HG03060 (cell line): Measurements from ENCODE around the gene PICALM.
"Not testable (repeated sequence)": the region's sequence is repeated elsewhere in the genome, so short reads cannot be mapped to it uniquely, and the experiment has no call there.

Experiments
- ATAC-seq: cut with Tn5 transposase; IDR thresholded peaks from one replicate; pipeline ENCODE4 v1.9.1; 2021; ENCODE audit warnings: low read depth, moderate number of reproducible peaks; ENCODE audit not compliant: unreplicated experiment

The PICALM gene

DNA sequence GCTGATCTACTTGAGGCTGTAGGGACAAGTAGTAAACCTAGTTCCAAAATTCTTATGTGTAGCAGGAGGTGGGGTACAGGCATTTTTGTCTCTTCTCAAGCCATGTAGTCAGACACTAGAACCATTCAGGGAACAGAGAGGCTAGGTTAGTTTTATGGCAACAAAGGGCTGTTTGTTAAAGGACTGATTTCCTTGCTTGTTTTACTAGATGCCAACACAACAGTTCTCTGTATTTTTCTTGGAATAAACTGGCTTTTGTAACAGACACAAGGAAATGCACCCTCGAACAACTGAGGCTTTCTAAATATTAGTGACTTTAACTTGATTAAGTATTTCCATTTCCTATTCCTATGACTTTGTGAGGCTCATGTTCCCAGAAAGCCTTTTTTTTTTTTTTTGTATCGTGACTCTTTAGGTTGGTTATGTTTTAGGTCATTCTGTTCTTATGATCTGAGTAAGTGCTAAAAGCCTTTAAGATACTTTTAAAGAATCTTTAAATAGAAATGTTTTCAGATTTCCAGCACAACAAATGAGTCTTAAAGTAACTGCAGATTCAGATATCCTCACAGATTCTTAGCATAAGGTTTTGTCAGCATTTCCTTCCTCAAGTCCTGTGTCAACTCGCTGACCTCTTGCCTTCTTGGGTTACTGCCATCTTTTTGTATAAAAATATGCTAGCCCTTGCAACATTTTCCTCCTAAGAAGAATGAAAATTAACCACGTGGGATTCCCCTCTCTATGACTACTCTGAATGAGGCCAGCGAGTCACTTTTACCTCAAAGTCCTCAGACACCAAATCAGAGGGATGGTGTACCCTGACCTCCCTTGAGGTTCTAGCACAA, 121.2 kb downstream of the PICALM start:
- no peak for ATAC-seq

DNA sequence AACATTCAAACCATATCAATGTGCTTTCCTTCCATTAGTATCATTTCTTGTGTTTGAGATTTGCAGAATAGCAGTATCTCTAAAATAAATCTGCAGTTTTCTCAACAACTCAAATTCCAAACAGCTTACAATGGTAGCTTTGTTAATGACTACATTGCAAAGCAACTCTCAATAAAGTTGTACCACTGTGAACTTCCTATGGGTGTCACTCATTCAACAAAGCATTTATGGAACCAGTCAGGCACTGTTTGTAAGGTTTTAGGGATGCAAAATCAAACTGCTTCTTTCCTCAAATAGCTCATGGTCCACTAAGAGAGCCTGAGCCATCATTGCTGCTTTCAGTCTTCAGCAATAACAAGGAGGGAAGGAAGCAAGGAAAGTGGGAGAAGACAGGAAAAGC, 122.7 kb downstream of the PICALM start:
- no peak for ATAC-seq

DNA sequence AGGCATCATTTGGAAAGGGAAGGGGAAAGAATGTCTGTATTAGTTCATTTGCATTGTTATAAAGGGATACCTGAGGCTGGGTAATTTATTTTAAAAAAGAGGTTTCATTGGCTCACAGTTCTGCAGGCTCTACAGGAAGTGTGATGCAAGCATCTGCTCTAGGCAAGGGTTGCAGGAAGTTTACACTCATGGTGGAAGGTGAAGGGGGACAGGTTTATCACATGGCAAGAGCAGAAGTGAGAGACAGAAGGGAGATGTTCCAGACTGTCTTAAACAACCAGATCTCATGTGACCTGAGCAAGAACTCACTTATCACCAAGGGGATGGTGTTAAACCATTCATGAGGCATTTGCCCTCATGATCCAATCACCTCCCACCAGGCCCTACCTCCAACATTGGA, 123.1 kb downstream of the PICALM start:
- no peak for ATAC-seq

DNA sequence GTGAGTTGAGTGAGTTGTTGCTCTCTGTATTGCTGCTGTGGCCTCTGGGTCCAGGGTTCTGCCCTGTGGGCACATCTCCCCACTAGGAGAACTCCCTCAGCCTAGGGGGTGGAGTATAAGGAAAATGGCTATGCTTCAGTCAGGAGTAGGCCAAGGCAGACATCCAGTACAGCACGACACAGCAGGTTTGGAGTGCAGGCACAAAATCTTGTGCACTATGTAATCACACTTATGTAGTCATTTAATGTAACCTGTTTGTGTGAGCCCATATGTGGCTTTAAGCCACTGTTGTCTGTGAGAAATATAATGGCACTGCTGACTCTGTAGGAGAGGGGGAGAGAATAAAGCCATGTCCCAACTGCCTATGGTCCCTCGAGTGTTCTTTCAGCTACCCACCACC, 123.6 kb downstream of the PICALM start:
- ATAC-seq = no peak

DNA sequence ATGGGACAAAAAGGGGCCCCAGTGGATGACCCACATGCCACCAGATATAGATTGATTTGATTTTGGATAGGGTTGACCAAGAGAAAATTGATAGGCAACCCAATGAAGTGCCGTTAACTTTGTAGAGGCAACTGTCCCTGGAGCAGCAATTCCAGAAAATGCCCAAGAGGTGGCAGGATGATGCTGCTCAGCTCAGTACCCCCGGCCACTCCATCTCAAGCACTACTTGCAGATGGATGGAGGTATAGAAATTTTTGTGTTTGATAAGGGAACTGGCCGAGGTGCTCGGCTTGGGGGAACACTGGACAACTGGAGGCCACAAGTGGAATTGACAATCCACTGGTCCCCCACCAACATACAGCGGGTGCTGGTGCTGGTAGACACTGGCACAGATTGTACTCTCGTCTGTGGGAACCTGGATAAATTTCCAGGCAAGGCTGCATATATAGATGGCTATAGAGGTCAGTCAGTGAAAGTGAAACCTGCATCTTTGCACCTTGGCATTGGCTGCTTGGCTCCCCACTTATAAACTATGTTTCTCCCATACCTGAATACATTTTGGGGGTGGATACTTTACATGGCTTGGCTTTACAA, 127.4 kb downstream of the PICALM start:
- ATAC-seq = no peak

DNA sequence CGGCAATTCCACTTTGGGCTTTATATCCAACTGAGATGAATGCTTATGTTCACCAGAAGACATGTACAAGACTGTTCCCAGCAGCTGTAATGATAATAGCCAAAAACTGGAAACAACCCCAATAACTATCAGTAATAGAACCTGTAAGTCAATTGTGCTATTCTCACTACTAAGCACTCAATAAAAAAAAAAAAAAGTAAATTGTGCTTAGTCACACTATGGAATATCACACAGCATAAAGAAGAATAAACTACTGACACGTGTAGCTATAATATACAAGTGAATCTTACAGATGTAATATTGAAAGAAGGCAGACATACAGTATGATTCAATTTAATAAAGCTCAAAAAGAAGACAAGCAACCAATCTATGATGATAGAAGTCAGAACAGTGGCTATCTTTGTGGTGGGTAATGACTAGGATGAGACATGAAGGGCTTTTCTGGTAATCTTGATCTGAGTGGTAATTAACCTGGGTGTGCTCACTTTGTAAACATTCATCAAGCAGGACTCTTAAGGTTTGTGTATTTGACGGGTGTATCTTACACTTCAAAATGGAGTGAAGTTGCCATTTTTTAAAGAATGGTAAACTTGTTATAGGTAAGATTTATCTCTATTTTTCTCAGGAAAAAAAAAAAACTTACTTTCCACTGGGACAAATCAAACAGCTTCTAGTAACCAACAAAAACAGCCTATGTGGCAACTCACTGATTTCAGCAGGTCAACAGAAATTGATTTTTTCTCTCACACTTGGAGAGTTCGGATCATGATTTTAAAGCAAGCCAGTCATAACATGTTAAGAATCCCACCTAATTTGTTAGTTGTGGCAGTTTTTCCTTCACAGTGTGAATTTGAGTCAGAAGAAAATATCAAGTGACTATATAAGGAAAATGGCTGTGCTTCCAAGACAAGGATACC, 129.5 kb downstream of the PICALM start:
- ATAC-seq = no peak

DNA sequence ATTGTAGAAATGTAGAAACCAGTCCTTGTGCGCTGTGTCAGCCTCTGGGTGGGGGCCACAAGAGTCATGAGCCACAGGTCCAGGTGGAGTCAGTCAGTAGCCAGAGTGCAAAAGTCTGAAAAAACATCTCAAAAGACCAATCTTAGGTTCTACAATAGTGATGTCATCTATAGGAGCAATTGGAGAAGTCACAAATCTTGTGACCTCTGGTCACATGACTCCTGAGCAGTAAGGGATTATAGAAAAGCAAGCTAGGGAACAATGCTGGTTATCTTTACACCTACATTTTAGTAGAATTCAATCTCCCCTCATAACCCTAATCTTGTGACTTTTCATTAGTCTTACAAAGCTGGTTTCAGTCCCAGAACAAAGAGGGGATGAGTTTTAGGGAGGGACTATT, 131.0 kb downstream of the PICALM start:
- no peak for ATAC-seq

DNA sequence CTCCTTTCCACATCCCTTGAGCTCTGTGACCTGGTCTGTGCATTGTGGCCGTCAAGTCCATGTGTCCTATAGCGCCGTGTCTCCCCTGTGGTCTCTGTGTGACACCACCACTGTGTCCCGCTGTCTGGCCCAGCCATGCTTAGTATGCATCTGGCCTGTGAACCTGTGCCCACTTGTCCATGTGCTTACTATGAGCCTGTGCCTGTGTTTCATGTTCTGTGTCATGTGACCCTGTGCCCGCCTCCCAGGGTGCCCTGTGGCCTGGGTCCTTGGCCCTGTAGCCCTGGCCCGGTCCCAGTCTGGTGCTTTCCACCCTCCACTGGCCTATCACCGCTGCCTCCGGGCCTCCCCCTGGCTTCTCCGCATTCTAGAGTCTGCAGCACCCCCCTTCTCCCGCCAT, 133.1 kb downstream of the PICALM start:
- no peak for ATAC-seq

DNA sequence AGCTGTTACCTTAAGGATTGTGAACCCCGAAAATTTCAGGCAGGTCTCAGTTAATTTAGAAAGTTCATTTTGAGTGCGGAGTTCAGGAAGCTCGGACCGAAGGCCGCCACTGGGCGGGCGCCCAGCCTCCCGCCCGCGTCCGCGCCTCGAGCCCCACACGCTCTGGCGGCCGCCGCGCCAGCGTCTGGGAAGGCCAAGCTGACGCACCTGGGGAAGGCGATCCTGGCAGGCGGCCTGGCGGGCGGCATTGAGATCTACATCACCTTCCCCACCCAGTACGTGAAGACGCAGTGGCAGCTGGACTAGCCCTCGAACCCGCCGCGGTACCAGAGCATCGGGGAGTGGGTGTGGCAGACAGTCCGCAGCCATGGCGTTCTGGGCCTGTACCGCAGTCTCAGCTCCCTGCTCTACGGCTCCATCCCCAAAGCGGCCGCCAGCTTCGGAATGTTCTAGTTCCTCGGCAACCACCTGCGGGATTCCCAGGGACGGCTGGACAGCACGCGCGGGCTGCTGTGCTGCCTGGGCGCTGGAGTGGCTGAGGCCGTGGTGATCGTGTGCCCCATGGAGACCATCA, 134.2 kb downstream of the PICALM start:
- no peak for ATAC-seq

DNA sequence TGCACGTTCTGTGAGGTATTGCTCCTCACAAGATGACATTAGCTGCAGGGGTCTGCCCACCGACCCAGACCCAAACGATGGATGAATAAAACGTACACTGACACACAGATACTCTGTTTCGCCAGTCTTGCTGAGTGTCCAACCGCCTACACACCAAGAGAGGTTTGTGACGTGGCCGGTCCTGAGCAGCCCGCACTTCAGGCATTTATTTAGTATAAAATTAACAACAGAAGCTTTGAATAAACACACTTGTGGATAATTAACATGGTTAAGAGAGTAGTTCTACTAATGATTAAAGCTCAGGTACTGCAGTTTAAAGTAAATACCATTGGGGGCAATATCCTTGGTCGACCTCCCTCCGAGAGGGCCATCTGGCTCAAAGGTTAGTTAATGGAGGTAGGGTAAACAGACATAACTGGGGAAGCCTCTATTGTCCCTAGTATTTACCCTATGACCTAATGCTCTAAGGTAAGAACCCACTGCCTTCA, 138.0 kb downstream of the PICALM start:
- no peak for ATAC-seq

DNA sequence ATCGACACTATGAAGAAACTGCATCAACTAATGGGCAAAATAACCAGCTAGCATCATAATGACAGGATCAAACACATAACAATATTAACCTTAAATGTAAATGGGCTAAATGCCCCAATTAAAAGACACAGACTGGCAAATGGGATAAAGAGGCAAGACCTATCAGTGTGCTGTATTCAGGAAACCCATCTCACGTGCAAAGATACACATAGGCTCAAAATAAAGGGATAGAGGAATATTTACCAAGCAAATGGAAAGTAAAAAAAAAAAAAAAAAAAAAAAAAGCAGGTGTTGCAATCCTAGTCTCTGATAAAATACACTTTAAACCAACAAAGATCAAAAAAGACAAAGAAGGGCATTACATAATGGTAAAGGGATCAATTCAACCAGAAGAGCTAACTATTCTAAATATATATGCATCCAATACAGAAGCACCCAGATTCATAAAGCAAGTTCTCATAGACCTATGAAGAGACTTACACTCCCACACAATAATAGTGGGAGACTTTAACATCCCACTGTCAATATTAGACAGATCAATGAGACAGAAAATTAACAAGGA, 142.2 kb downstream of the PICALM start:
- ATAC-seq = not testable (repeated sequence)

DNA sequence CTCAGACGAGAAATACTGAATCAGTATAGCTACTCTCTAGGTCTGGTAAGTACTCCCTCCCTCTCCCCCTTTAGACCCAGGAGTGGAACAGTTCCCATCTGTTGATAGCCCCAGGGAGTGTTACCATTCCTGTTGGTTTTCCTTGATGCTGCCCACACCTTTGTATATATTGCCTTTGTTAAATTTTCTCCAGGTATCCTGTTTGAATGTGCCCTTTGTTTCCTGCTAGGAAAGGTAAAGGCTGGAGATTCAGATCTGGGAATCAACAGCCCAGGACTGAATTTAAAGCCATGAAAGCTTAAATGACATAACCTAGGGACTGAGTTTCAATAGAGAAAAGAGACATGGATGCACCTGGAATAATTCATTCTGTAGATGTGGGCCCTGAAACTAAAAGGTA, 145.4 kb downstream of the PICALM start:
- no peak for ATAC-seq

DNA sequence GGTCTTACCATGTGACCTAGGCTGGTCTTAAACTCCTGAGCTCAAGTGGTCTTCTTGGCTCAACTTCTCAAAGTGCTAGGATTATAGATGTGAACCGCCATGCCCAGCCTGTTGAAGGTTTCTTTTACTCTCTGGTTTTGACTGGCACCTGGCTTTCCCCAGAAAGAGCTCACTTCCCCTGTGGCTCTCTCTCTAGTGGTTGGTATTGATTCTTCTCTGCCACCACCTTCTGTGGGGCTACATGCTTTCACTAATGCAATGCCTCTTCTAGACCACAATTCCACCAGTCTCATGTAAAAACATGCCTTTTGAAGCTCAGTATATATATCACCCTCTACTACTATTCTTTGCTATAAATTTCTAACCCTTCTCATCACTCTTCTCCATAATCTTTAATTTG, 146.5 kb downstream of the PICALM start:
- peak; percentile 67 for ATAC-seq

DNA sequence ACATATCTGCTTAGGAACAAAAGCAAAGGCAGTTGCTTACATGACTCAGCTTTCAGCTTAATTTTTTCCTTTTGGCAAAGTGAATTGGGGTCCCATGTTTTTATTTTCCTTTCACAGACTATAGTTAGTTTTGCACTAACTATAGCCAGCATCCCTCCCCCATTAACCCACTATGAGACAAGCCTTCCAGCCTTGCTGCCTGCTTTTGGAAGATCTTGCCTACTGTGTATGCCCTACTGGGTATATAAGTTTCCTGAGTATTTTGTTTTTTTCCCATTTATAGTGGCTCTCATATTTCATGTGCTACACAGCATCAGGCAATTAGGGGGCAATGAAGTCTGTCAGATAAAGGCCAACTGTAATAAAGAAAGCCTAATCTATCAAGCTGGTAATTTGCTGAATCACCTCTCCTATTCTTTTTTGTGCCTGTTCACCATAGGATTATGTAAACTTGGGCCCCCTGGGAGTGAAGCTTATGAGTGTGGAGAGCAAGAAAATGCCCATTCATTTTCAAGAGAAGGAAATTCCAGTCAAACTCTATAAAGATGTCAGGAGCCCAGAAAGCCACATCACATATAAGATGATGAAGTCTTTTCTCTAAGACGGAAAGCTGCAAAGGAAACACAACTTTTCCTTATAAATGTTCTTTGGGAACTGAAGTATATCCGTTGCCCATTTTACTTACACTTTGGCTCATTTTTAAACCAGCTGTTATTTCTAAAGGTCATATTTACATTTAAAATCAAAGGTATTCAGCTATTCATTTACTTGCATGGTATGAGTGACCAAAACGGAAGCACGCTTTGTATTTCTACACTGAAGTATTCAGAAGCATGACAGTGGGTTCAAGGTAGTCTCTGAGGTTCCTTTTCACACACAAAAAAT, 149.7 kb downstream of the PICALM start:
- no peak for ATAC-seq

DNA sequence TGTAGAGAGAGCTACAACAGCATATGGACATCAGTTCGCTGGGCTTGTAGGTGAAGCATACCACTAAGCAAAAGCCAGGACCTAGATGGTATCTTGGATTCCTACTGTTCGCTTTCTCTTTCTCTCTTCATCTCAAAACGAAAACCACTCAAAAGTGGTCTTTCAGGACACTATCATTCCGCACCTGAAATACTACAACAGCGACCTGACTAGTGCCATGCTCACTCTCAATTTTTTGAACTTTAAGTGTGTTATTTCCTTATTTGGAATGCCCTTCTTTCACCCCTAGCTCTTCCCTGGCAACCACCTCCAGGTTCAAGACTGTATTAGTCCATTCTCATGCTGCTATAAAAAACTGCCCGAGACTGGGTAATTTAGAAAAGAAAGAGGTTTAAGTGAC, 154.5 kb downstream of the PICALM start:
- ATAC-seq = no peak

DNA sequence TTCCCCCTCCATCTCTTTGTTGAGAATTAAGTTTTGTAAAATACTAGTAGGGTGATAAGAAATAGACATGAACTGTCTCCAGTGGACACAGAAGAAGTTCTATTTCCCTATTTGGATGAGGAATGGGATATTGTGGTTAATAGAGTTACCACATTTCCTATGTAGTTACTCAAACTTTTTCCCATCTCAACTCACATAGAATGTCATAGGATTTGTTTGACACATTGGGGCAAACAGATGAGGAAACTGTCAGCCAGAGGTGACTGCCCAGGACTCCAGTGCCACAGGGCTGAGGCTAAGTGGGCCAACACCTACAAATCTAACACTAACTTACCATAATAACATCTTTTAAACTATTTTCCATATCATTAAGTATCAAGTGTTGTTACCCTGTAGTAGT, 155.4 kb downstream of the PICALM start:
- ATAC-seq = no peak

DNA sequence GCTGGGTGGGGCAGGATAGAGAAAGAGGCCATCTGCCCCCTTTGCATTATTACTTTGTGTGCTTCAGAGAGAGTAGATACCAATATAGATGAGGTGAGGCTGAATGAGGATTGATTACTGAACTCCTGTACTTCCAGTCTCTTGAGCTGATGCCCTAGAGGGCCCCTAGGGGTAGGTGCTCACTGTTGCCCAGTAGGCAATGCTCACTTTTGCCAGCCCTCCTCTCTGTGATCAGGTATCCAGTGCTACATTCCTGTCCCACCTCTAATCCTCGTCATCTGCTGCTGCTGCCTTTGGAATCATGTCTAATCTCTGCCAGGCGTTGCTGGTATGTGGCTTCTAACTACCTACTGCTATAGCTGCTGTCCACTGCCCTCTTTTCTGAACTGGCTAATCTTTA, 156.5 kb downstream of the PICALM start:
- ATAC-seq = no peak
